CMK (cell line): ENCODE results near the gene WEE2.
"Not testable (repeated sequence)": the region's sequence is repeated elsewhere in the genome, so short reads cannot be mapped to it uniquely, and the experiment has no call there.

Experiments used
- DNase-seq: peaks from one replicate; pipeline ENCODE4 v3.0.0-alpha.2; 2010; ENCODE audit warnings: low read depth

The WEE2 gene

DNA sequence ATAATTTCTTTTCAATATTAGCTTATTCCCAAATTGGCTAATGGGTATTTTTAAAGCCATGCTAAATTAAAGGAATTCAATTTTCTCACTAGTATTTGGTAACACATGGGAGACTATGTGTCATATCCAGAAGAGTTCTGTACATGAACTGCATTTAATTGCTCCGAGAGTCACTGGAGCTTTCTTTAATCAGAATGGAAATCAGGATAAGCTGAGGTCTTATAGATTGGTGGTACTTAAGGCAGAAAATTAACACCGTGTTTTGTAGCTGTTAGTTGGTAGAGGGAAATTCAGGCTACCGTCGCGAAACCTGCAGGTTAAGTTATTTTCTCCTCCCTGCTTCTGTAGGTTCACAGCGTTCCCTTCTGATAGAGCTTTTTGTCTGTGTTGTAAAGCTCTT is at the start of gene WEE2:
TSS of gene WEE2 (plus strand) at position 3 of the 400 bp plus-strand sequence. CDS start 406 bp downstream, outside the sequence.
- DNase-seq, result no peak

DNA sequence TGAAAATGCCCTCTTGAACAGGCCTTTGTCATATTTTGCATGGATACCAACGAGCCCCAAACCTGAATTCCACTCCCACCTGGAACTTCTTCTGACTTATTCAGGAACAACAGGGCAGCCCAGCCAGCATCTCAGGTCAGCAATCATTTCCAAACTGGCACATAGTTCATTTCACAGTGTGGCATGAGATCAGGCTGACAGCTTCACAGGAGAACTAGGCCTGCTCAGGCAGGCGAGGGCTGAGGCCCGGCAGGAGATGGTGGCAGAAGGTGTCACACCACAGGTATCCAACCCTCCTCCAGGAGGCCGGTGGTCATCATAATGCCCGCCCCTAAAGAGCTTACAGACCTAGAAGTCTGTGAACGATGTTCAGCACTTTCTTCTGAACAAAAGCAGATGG is 48.7 kb upstream of the WEE2 start:
- DNase-seq, result no peak

- DNase-seq, result no peak
Measured at GRCh38 chr7:141660259-141660658, 47.9 kb upstream of the WEE2 start.

DNA sequence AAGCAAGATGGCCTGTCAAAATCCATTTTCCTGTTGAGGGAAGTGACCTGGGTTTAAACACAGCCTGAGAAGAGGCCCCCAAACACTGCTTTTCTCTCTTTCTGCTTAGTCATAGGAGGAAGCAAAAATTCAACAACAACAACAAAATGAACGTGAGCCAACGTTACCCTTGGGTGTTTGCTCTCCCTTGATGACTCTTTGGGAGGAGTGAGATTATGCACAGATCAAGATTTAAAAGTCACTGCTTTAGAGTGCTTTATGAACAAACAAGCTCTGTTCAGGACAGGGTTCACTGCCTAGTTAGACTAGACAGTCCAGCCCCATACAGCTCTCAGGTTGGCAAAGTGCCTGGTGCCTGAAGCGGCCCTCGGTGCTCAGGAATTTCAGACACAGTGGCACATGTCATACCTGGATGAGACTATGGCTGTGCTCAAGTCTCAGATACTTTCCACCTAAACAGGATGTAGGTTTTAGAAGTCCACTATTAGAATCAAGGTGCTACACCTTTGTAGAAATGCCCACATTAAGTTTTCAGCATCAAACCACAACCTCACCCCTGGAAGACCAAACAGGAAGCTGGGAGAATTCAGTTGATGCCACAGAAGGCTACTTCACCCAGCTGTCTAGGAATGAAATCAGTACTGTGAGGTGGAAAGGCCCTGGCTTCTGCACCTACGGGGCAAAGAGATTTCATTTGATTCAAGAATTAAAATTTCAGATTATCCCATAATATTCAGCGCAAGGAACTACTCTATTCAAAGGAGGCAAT is 44.9 kb upstream of the WEE2 start:
- no peak for DNase-seq

GRCh38 chr7:141664450-141664849 is 43.7 kb upstream of the WEE2 start:
- DNase-seq, result no peak

DNA sequence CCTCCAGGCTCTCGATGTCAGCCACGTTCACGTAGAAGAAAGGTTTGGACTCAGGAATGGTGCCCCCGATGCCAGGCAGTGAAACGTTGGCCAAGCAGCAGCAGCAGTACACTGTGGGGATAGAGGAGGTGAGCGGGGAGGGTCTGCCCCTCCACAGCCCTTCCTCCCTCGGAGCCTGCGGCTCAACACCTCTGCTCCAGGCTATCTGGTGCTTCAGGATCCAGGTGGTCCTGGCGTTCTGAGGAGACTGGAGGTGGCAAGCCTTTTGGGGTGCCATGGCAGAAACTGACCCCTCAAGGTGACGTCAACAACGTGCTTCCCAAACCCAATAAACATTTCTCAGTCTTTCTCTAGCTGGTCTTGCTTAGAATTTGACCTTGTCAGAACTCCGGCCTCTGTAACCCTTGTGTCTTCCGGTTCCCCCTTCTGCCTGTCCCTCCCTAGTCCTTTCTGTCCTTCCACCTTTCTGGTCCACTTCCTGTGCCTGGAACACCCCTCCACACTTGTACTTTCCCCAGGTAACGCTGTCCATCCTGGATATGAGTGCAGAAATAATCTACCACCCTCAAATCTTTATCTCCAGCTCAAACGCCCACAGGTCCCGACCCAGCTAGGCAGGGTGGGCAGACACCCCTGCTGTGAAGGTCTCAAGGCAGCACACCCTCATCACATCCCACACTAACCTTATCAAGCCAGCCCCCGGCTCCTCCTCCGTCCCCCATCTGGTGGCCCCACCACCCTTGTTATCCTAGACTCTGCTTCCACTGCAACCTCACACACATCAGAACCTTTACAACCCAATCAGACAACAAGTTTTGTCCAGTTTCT is 42.7 kb upstream of the WEE2 start:
- no peak for DNase-seq

DNA sequence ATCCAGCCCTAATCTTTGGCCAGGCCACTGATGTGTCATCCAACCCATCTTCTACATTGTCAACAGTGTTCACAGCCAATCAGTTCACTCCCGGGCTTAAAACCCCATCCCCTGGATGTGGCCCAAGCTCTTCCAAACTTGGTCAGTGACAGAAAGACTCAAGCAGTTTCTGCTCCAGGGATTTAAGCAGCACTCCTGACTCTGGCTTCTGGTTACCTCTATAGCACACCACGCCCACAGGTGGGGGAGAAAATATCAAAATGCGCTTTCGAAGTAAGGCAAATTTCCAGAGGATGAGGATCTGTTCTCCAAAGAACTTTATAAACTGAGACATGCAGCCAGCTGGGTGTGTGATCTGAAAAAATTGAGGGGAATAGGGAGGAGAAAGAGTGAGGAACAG is 42.1 kb upstream of the WEE2 start:
- no peak for DNase-seq

- DNase-seq, result no peak
Measured at GRCh38 chr7:141668853-141669252, 39.3 kb upstream of the WEE2 start.

DNA sequence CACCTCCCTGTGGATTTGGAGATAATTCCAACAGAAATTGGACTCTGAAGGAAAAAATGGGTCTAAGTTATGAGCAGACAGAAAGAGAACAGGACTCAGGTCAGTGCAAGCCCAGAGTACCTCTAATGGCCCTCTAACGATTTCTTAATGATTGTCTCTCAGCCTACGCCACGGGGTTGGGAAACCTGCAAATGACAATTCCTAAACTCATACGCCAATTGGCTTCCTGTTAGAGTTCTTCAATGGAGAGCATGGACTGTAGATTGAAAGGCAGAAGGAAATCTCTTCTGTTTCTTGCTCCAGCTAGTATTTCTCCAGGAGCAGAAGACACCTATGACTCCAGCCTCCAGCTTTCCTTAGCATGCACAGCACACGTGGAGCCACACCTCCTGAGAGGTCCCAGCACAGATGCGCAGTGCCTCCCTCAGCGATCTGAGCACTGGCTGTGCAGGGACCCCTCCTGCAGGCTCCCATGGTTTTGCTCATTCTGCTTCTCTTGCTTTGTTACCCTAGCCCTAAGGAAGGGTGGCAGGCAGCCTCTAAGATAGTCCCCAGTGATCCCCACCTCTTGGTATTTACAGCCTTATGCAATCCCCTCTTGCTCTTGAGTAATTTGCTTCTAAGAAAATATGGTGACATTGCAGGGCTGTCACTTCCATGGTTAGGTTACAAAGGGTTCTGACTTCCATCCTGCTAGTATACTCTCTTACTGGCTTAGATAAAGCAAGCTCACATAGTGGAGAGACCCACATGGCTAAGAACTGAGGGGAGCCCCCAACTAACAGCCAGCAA is 36.3 kb upstream of the WEE2 start:
- DNase-seq, result no peak

DNA sequence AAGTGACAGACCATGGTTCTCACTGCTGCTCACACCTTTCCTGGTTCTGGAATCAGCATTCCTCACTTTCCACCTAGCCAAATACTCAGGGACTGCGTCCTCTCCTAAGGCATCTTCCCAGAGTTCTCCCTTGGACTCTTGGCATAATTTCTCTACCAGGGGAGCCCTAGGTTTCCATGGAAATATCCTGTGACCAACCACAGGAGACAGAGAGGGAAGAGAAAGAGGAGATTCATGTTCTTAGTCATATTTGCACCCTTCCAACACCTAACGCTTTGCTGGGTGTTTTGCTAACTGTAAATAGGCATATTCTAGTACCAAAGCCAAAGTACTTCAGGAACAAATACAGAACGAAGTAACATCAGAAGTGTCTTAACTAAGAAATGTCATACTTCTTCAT is 34.8 kb upstream of the WEE2 start:
- no peak for DNase-seq

DNA sequence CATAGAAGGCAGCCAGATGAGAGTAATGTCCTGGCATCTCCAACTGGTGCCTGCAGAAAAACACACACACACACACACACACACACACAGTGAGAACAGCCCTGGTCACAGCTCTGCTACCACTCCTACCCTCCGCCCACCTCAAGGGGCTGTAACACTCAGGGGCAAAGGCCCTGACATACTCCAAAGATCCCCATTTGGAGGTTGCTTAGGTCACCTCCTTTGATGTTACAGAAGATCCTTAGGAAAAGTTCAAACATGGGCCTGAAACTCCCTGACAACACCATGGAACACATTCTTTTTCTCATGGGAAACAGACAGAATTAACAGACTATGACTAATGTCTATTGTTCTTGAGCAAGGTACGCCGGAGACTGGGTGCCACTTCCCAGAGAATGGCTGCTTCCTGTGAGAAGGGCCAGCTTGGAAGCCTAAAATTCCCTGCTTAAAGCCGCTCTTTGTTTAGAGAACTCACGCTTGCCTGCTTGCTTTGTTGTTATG is 33.9 kb upstream of the WEE2 start:
- no peak for DNase-seq

DNA sequence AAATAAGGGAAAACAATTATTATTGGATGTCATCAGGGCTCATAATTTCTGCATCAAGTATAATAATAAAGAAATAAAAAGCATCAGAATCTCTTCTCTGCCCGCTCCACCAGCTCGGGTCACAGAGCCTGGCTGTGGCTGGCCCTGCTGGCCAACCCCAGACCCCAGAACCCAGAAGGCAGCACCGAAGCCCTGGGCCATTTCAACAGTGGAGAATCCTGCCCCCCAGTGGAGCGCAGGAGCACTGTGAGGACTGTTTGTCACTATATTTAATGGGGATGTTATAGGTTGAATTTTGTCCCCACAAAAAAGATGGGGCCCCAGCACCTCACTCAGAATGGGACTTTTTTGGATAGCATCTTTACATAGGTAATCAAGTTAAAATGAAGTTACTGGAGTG is 33.5 kb upstream of the WEE2 start:
- no peak for DNase-seq

- DNase-seq, result no peak
Measured at GRCh38 chr7:141675436-141676215, 32.5 kb upstream of the WEE2 start.

DNA sequence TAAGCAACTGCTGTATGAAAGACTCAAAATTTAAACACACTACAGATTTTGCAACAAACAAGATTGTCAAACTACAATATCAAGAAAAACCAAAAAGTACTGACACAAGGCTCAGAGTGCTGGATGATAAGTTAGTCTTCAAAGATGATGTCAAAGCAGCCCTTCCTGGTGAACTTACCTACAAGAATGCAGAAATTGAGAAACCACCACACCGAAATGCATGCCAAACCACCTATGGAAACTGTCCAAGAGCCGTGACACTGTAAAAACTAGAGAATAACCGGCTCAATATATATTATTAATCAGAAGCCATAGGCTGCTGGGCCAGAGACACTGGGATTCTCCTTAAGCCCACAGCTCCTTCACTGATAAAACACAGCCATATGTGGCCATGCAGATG is 31.5 kb upstream of the WEE2 start:
- DNase-seq, result no peak

- no peak for DNase-seq
Measured at GRCh38 chr7:141679014-141679413, 29.1 kb upstream of the WEE2 start.

DNA sequence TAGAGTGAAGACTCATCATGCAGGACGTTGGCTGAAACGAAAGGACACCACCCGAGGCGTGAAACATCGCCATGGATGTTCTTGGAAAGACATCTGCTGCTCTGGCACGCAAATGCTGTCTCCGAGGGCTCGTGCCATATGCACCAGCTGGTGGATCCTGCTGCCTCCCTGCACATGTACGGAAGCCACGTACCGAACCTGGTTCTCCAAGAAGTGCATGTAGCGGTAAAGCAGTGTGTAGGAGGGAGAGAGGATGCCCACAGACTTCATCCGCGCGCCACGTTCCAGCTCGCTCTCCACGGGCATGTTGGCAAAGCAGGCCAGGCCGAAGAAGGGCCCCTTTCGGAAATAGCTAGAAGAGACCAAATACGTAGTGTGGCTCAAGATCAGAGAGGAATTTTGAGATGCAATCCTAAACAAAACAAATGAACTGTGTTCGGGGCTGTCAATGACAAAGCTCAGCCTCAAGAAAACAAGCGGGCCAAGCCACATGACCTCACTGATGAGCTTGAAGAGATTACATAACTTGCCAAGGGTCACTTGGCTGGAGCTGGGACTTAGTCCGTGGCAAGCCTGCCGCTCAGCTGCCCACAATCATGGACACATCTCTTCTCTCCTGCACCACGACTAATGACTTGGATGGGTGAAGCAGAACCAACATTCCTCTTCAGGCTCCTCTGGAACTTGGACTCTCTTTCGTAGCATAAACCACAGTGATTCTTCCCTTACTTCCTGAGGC is 22.7 kb upstream of the WEE2 start:
- no peak for DNase-seq

GRCh38 chr7:141686074-141686473 is 22.1 kb upstream of the WEE2 start:
- no peak for DNase-seq

- DNase-seq, result no peak
Measured at GRCh38 chr7:141686670-141687069, 21.5 kb upstream of the WEE2 start.

DNA sequence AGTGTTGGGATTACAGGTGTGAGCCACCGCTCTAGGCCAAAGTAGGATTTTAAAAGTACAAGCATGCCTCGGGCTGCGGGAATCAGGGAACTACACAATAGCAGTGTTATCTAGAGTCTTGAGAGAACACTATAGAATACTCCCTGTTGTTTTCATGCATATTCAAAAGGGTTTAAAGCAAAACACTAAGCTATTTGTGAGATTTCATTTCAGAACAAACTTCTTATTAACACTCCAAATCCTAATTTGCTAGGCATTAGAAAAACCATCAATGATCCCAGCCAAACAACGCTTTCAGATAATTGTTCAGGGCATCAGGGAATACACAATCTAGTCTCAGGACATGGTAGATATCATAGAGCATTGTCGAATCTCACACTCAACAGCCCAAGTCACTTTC is 20.1 kb upstream of the WEE2 start:
- no peak for DNase-seq

- DNase-seq, result not testable (repeated sequence)
Measured at GRCh38 chr7:141689072-141689825, 18.9 kb upstream of the WEE2 start.
